ENCODE results near the gene SRCAP. TPM values are rescaled to one million over a fixed set of nuclear protein-coding genes. Genes with fewer than 3 reads are reported as not detected.

The SRCAP gene
- polyA plus RNA-seq, 4 donors: 1.6 to 36.8 (median 13.7) TPM

- H3K4me3 ChIP-seq (ENCODE audit: low read depth in 1 of 3, low read length in 3 of 3): no peak overlapping the region
- WGBS, 3 donors: 94 to 100% (median 100%) methylated on average over 1 of the region's 1 CpG
- H3K9me3 ChIP-seq (ENCODE audit: control insufficient read depth in 2 of 2, insufficient read depth in 1 of 2, low read depth in 1 of 2, low read length in 1 of 2): no peaks in the 10 kb centered on the region
- DNase-seq: no peak
- H3K4me1 ChIP-seq (ENCODE audit: control insufficient read depth in 3 of 3, insufficient read depth in 2 of 3, low read depth in 1 of 3, low read length in 2 of 3): no peaks in the 10 kb centered on the region
- H3K36me3 ChIP-seq (ENCODE audit: control insufficient read depth in 3 of 3, insufficient read depth in 2 of 3, low read depth in 1 of 3, low read length in 3 of 3): peaks cover 55 to 82% (median 63%) of the 10 kb centered on the region in 3 donors
- H3K27ac ChIP-seq (ENCODE audit: low read depth in 1 of 3, low read length in 2 of 3): no peak overlapping the region
- H3K27me3 ChIP-seq (ENCODE audit: control insufficient read depth in 3 of 3, insufficient read depth in 3 of 3, low read length in 3 of 3): no peaks in the 10 kb centered on the region
- FAIRE-seq: no peak
Observed at GRCh38 chr16:30711712-30712111, 12.7 kb downstream of the SRCAP start.

- 80 to 85% (median 83%) methylated on average over 17 of the region's 17 CpGs for WGBS, 3 donors
- Histone ChIP-seq H3K4me3 (ENCODE audit: low read depth in 1 of 3, low read length in 3 of 3) (no peak overlapping the region), H3K9me3 (ENCODE audit: control insufficient read depth in 2 of 2, insufficient read depth in 1 of 2, low read depth in 1 of 2, low read length in 1 of 2) (no peaks in the 10 kb centered on the region), H3K27ac (ENCODE audit: low read depth in 1 of 3, low read length in 2 of 3) (peak overlapping the region in 1 of 3 donors; percentile 59), H3K4me1 (ENCODE audit: control insufficient read depth in 3 of 3, insufficient read depth in 2 of 3, low read depth in 1 of 3, low read length in 2 of 3) (no peaks in the 10 kb centered on the region), H3K27me3 (ENCODE audit: control insufficient read depth in 3 of 3, insufficient read depth in 3 of 3, low read length in 3 of 3) (no peaks in the 10 kb centered on the region), H3K36me3 (ENCODE audit: control insufficient read depth in 3 of 3, insufficient read depth in 2 of 3, low read depth in 1 of 3, low read length in 3 of 3) (peaks cover 47 to 79% (median 56%) of the 10 kb centered on the region in 3 donors)
- DNase-seq (peak in 1 of 2 donors; percentile 14), FAIRE-seq (no peak)
Observed at GRCh38 chr16:30715750-30716445, 16.9 kb downstream of the SRCAP start.

- no peak for DNase-seq
- no peak for FAIRE-seq
Observed at GRCh38 chr16:30720086-30720485, 21.1 kb downstream of the SRCAP start.

GRCh38 chr16:30720694-30721093, 21.7 kb downstream of the SRCAP start:
- H3K36me3 ChIP-seq (ENCODE audit: control insufficient read depth in 3 of 3, insufficient read depth in 2 of 3, low read depth in 1 of 3, low read length in 3 of 3): peaks cover 55 to 86% (median 62%) of the 10 kb centered on the region in 3 donors
- H3K27ac ChIP-seq (ENCODE audit: low read depth in 1 of 3, low read length in 2 of 3): no peak overlapping the region
- H3K4me1 ChIP-seq (ENCODE audit: control insufficient read depth in 3 of 3, insufficient read depth in 2 of 3, low read depth in 1 of 3, low read length in 2 of 3): peaks cover 0 to under 1% (median 0%) of the 10 kb centered on the region in 3 donors
- H3K9me3 ChIP-seq (ENCODE audit: control insufficient read depth in 2 of 2, insufficient read depth in 1 of 2, low read depth in 1 of 2, low read length in 1 of 2): no peaks in the 10 kb centered on the region
- WGBS, 3 donors: 84 to 92% (median 89%) methylated on average over 8 to 9 of the region's 9 CpGs
- H3K4me3 ChIP-seq (ENCODE audit: low read depth in 1 of 3, low read length in 3 of 3): no peak overlapping the region
- FAIRE-seq (no peak), DNase-seq (no peak)
- H3K27me3 ChIP-seq (ENCODE audit: control insufficient read depth in 3 of 3, insufficient read depth in 3 of 3, low read length in 3 of 3): no peaks in the 10 kb centered on the region

More at GRCh38 chr16:30720086-30720485, 21.1 kb downstream of the SRCAP start:
- Histone ChIP-seq H3K9me3 (ENCODE audit: control insufficient read depth in 2 of 2, insufficient read depth in 1 of 2, low read depth in 1 of 2, low read length in 1 of 2) (no peaks in the 10 kb centered on the region), H3K27ac (ENCODE audit: low read depth in 1 of 3, low read length in 2 of 3) (no peak overlapping the region), H3K4me3 (ENCODE audit: low read depth in 1 of 3, low read length in 3 of 3) (no peak overlapping the region), H3K4me1 (ENCODE audit: control insufficient read depth in 3 of 3, insufficient read depth in 2 of 3, low read depth in 1 of 3, low read length in 2 of 3) (no peaks in the 10 kb centered on the region), H3K36me3 (ENCODE audit: control insufficient read depth in 3 of 3, insufficient read depth in 2 of 3, low read depth in 1 of 3, low read length in 3 of 3) (peaks cover 50 to 84% (median 63%) of the 10 kb centered on the region in 3 donors), H3K27me3 (ENCODE audit: control insufficient read depth in 3 of 3, insufficient read depth in 3 of 3, low read length in 3 of 3) (no peaks in the 10 kb centered on the region)
- WGBS, 3 donors: 90 to 92% (median 92%) methylated on average over 11 of the region's 11 CpGs

GRCh38 chr16:30721167-30721566, 22.2 kb downstream of the SRCAP start:
- Histone ChIP-seq H3K27ac (ENCODE audit: low read depth in 1 of 3, low read length in 2 of 3) (no peak overlapping the region), H3K4me1 (ENCODE audit: control insufficient read depth in 3 of 3, insufficient read depth in 2 of 3, low read depth in 1 of 3, low read length in 2 of 3) (peaks cover 0 to 5% (median 0%) of the 10 kb centered on the region in 3 donors), H3K36me3 (ENCODE audit: control insufficient read depth in 3 of 3, insufficient read depth in 2 of 3, low read depth in 1 of 3, low read length in 3 of 3) (peaks cover 51 to 83% (median 60%) of the 10 kb centered on the region in 3 donors), H3K9me3 (ENCODE audit: control insufficient read depth in 2 of 2, insufficient read depth in 1 of 2, low read depth in 1 of 2, low read length in 1 of 2) (no peaks in the 10 kb centered on the region), H3K4me3 (ENCODE audit: low read depth in 1 of 3, low read length in 3 of 3) (no peak overlapping the region), H3K27me3 (ENCODE audit: control insufficient read depth in 3 of 3, insufficient read depth in 3 of 3, low read length in 3 of 3) (no peaks in the 10 kb centered on the region)
- 96 to 99% (median 96%) methylated on average over 7 to 8 of the region's 8 CpGs for WGBS, 3 donors
- no peak for DNase-seq
- no peak for FAIRE-seq

GRCh38 chr16:30721606-30722005, 22.6 kb downstream of the SRCAP start:
- Histone ChIP-seq H3K36me3 (ENCODE audit: control insufficient read depth in 3 of 3, insufficient read depth in 2 of 3, low read depth in 1 of 3, low read length in 3 of 3) (peaks cover 48 to 84% (median 62%) of the 10 kb centered on the region in 3 donors), H3K9me3 (ENCODE audit: control insufficient read depth in 2 of 2, insufficient read depth in 1 of 2, low read depth in 1 of 2, low read length in 1 of 2) (no peaks in the 10 kb centered on the region), H3K4me1 (ENCODE audit: control insufficient read depth in 3 of 3, insufficient read depth in 2 of 3, low read depth in 1 of 3, low read length in 2 of 3) (peaks cover 0 to 8% (median 0%) of the 10 kb centered on the region in 3 donors), H3K4me3 (ENCODE audit: low read depth in 1 of 3, low read length in 3 of 3) (no peak overlapping the region), H3K27me3 (ENCODE audit: control insufficient read depth in 3 of 3, insufficient read depth in 3 of 3, low read length in 3 of 3) (no peaks in the 10 kb centered on the region), H3K27ac (ENCODE audit: low read depth in 1 of 3, low read length in 2 of 3) (no peak overlapping the region)
- FAIRE-seq (no peak), DNase-seq (no peak)
- 92 to 95% (median 95%) methylated on average over 1 of the region's 1 CpG for WGBS, 3 donors

- H3K27me3 ChIP-seq (ENCODE audit: control insufficient read depth in 3 of 3, insufficient read depth in 3 of 3, low read length in 3 of 3): no peaks in the 10 kb centered on the region
- 57 to 74% (median 63%) methylated on average over 6 of the region's 6 CpGs for WGBS, 3 donors
- no peak for FAIRE-seq
- no peak overlapping the region for H3K27ac ChIP-seq (ENCODE audit: low read depth in 1 of 3, low read length in 2 of 3)
- H3K9me3 ChIP-seq (ENCODE audit: control insufficient read depth in 2 of 2, insufficient read depth in 1 of 2, low read depth in 1 of 2, low read length in 1 of 2): no peaks in the 10 kb centered on the region
- H3K4me3 ChIP-seq (ENCODE audit: low read depth in 1 of 3, low read length in 3 of 3): no peak overlapping the region
- H3K36me3 ChIP-seq (ENCODE audit: control insufficient read depth in 3 of 3, insufficient read depth in 2 of 3, low read depth in 1 of 3, low read length in 3 of 3): peaks cover 46 to 89% (median 57%) of the 10 kb centered on the region in 3 donors
- no peak for DNase-seq
- H3K4me1 ChIP-seq (ENCODE audit: control insufficient read depth in 3 of 3, insufficient read depth in 2 of 3, low read depth in 1 of 3, low read length in 2 of 3): peaks cover 0 to 8% (median 0%) of the 10 kb centered on the region in 3 donors
Observed at GRCh38 chr16:30722443-30722842, 23.5 kb downstream of the SRCAP start.

GRCh38 chr16:30722916-30723315, 23.9 kb downstream of the SRCAP start:
- H3K36me3 ChIP-seq (ENCODE audit: control insufficient read depth in 3 of 3, insufficient read depth in 2 of 3, low read depth in 1 of 3, low read length in 3 of 3): peaks cover 43 to 88% (median 57%) of the 10 kb centered on the region in 3 donors
- no peaks in the 10 kb centered on the region for H3K9me3 ChIP-seq (ENCODE audit: control insufficient read depth in 2 of 2, insufficient read depth in 1 of 2, low read depth in 1 of 2, low read length in 1 of 2)
- H3K27me3 ChIP-seq (ENCODE audit: control insufficient read depth in 3 of 3, insufficient read depth in 3 of 3, low read length in 3 of 3): no peaks in the 10 kb centered on the region
- no peak overlapping the region for H3K27ac ChIP-seq (ENCODE audit: low read depth in 1 of 3, low read length in 2 of 3)
- H3K4me1 ChIP-seq (ENCODE audit: control insufficient read depth in 3 of 3, insufficient read depth in 2 of 3, low read depth in 1 of 3, low read length in 2 of 3): peaks cover 0 to 8% (median 0%) of the 10 kb centered on the region in 3 donors
- H3K4me3 ChIP-seq (ENCODE audit: low read depth in 1 of 3, low read length in 3 of 3): no peak overlapping the region
- DNase-seq: no peak
- no peak for FAIRE-seq
- WGBS, 3 donors: 88 to 95% (median 91%) methylated on average over 10 of the region's 10 CpGs
